Osteocyte (in vitro differentiated cells): ENCODE measurements around the gene AMT. TPM values are rescaled to one million over a fixed set of nuclear protein-coding genes. Genes with fewer than 3 reads are reported as not detected.

Experiments used
- DNase-seq: peaks from one replicate; pipeline ENCODE4 v3.0.0; 2021; ENCODE audit warnings: mixed read lengths; ENCODE audit not compliant: unreplicated experiment; ENCODE audit errors: extremely low spot score
- H3K27ac Mint-ChIP-seq: one replicate; pipeline ENCODE4 v1.8.0; 2021; ENCODE audit warnings: mild to moderate bottlenecking, mixed read lengths; ENCODE audit not compliant: unreplicated experiment
- H3K27me3 Mint-ChIP-seq: one replicate; pipeline ENCODE4 v1.8.0; 2021; ENCODE audit warnings: mixed read lengths; ENCODE audit not compliant: unreplicated experiment
- H3K36me3 Mint-ChIP-seq: one replicate; pipeline ENCODE4 v1.8.0; 2021; ENCODE audit warnings: mixed read lengths; ENCODE audit not compliant: unreplicated experiment
- H3K4me1 Mint-ChIP-seq: one replicate; pipeline ENCODE4 v1.8.0; 2021; ENCODE audit warnings: mixed read lengths; ENCODE audit not compliant: unreplicated experiment
- H3K4me3 Mint-ChIP-seq: one replicate; pipeline ENCODE4 v1.8.0; 2021; ENCODE audit warnings: mild to moderate bottlenecking, moderate library complexity, mixed read lengths; ENCODE audit not compliant: unreplicated experiment
- H3K9me3 Mint-ChIP-seq: one replicate; pipeline ENCODE4 v1.8.0; 2021; ENCODE audit warnings: mixed read lengths; ENCODE audit not compliant: unreplicated experiment
- CTCF ChIP-seq: fragments of 200-600 bp; sonication (generic); IDR thresholded peaks from 2 replicates; pipeline ENCODE4 v1.5.0; 2021; ENCODE audit warnings: antibody characterized with exemption, mild to moderate bottlenecking, moderate library complexity
- total RNA-seq: library from RNA; stranded (reverse); gene quantifications from 2 replicates; pipeline ENCODE4 v1.2.1, GENCODE V29; 2021

The AMT gene
- total RNA-seq, 1 donor from 2014 or later: 9.4 TPM

GRCh38 chr3:49445391-49445790 lies 23.1 kb upstream of the AMT start:
- no peak for TF ChIP-seq CTCF
- Mint-ChIP-seq H3K27ac (peak overlapping the region; percentile 34), H3K36me3 (no peaks in the 10 kb centered on the region), H3K27me3 (no peaks in the 10 kb centered on the region), H3K9me3 (no peaks in the 10 kb centered on the region), H3K4me3 (no peak overlapping the region), H3K4me1 (peaks cover 19% of the 10 kb centered on the region)
- no peak for DNase-seq

GRCh38 chr3:49434731-49435130 lies 12.5 kb upstream of the AMT start:
- H3K4me1 Mint-ChIP-seq: peaks cover 3% of the 10 kb centered on the region
- TF ChIP-seq CTCF: no peak
- no peaks in the 10 kb centered on the region for H3K27me3 Mint-ChIP-seq
- no peak for DNase-seq
- no peaks in the 10 kb centered on the region for H3K36me3 Mint-ChIP-seq
- H3K4me3 Mint-ChIP-seq: no peak overlapping the region
- H3K27ac Mint-ChIP-seq: no peak overlapping the region
- no peaks in the 10 kb centered on the region for H3K9me3 Mint-ChIP-seq

DNA sequence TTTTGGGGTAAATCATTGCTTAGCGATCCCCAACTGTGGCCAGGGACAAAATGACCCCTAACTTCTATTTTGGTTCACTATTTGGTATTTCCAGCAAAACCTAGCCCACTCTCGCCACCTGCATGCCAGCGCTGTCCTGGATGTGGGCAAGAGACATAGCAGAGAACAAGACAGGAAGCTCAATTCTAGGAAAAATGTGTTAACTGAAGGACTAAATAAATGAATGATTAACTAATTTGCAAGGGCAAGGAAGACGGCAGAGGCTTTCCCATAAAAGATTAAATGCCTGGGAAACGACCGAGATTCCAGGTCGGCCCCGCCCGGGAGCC lies 6.4 kb upstream of the AMT start:
- Mint-ChIP-seq H3K36me3 (peaks cover 5% of the 10 kb centered on the region), H3K27me3 (no peaks in the 10 kb centered on the region), H3K27ac (peak overlapping the region; percentile 100), H3K9me3 (no peaks in the 10 kb centered on the region), H3K4me3 (peak overlapping the region; percentile 95), H3K4me1 (peaks cover 20% of the 10 kb centered on the region)
- TF ChIP-seq CTCF: peak; percentile 29
- no peak for DNase-seq

DNA sequence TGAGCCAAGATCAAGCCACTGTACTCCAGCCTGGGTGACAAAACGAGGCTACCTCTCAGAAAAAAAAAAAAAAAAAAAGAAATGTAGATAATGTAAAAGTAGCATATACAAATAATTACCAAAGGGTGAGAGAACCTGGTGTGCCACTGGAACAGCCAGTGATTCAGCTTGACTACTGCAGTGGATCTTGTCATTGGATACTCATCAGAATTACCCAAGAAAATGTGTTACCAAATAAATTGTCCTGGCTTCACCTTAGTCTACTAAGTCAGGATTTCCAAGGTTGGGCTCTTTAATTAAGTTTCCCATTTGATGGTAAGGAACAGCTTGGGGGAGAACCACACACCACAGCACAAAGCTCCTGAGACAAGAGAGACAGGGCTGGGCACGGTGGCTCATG lies 5.3 kb upstream of the AMT start:
- peak overlapping the region; percentile 34 for H3K27ac Mint-ChIP-seq
- H3K36me3 Mint-ChIP-seq: peaks cover 8% of the 10 kb centered on the region
- no peaks in the 10 kb centered on the region for H3K9me3 Mint-ChIP-seq
- H3K4me1 Mint-ChIP-seq: peaks cover 20% of the 10 kb centered on the region
- H3K4me3 Mint-ChIP-seq: peak overlapping the region; percentile 95
- H3K27me3 Mint-ChIP-seq: no peaks in the 10 kb centered on the region
- DNase-seq: no peak
- no peak for TF ChIP-seq CTCF

DNA sequence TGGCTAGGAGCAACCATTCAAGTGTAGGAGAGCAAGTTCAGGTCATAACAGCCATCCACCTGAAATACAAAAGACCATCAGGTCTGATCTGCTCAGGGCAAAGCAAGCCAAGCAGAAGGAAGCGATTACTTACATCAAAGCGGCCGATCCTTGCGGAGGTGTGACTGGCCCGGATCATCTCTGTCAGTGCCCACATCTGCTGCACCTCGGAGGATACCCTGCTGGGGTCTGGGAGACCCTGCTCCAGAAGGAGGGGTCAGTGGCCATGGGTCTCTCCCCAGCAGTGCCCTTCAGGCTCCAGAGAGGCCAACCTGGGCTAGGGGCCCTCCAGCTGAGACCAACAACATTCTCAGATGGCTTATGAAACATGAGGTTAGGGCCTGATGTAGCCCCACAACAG lies 2.5 kb upstream of the AMT start:
- TF ChIP-seq CTCF: no peak
- Mint-ChIP-seq H3K9me3 (no peaks in the 10 kb centered on the region), H3K27ac (no peak overlapping the region), H3K4me1 (peaks cover 20% of the 10 kb centered on the region), H3K36me3 (peaks cover 10% of the 10 kb centered on the region), H3K27me3 (no peaks in the 10 kb centered on the region), H3K4me3 (no peak overlapping the region)
- DNase-seq: no peak
